ENCODE results near the gene HSD17B11. TPM values are rescaled to one million over a fixed set of nuclear protein-coding genes. Genes with fewer than 3 reads are reported as not detected.

The HSD17B11 gene

DNA sequence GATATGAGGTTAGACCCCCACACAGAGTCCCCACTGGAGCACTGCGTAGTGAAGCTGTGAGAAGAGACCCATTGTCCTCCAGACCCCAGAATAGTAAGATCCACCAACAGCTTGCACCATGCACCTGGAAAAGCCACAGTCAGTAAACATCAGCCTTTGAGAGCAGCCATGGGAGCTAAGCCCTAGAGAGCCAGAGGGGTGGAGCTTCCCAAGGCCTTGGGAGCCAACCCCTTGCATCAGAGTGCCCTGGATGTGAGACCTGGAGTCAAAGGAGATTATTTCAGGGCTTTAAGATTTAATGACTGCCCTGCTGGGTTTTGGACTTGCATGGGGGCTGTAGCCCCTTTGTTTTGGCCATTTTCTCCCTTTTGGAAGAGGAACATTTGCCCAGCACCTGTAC is 104.0 kb downstream of the HSD17B11 start:
- no peaks in the 10 kb centered on the region for H3K27me3 ChIP-seq (ENCODE audit: control insufficient read depth in 1 of 2, insufficient read depth in 1 of 2, low read length in 2 of 2)
- no peak overlapping the region for H2BK120ac ChIP-seq (ENCODE audit: low read depth, low read length)
- no peak overlapping the region for H3K27ac ChIP-seq (ENCODE audit: low read length, poor library complexity, severe bottlenecking)
- H3K4me2 ChIP-seq (ENCODE audit: low read length, poor library complexity, severe bottlenecking) = no peak overlapping the region
- no peak overlapping the region for H3K4ac ChIP-seq (ENCODE audit: low read depth in 1 of 2, low read length in 2 of 2)
- H2AK5ac ChIP-seq (ENCODE audit: low read length, severe bottlenecking) = no peak overlapping the region
- H3K23ac ChIP-seq (ENCODE audit: low read length in 2 of 2) = no peak overlapping the region
- H2BK5ac ChIP-seq (ENCODE audit: low read depth, low read length, poor library complexity, severe bottlenecking) = no peak overlapping the region
- peaks cover 12% of the 10 kb centered on the region for H3K9me3 ChIP-seq (ENCODE audit: control insufficient read depth, low read length)
- no peak overlapping the region for H4K8ac ChIP-seq (ENCODE audit: low read length)
- no peak overlapping the region for H3K9ac ChIP-seq (ENCODE audit: low read length)
- H3K14ac ChIP-seq (ENCODE audit: low read length in 2 of 2) = no peak overlapping the region
- H3K4me1 ChIP-seq (ENCODE audit: control insufficient read depth, insufficient read depth, low read depth, low read length) = no peaks in the 10 kb centered on the region
- no peak for DNase-seq
- H4K91ac ChIP-seq (ENCODE audit: low read length) = no peak overlapping the region
- no peak overlapping the region for H3K4me3 ChIP-seq (ENCODE audit: insufficient read depth in 1 of 2, low read depth in 1 of 2, low read length in 2 of 2)
- no peaks in the 10 kb centered on the region for H3K36me3 ChIP-seq (ENCODE audit: control insufficient read depth in 1 of 2, insufficient read depth in 2 of 2, low read depth in 1 of 2, low read length in 2 of 2)
- H2BK15ac ChIP-seq (ENCODE audit: low read depth, poor library complexity, severe bottlenecking) = no peak overlapping the region
- H3K18ac ChIP-seq (ENCODE audit: low read depth in 1 of 2, low read length in 2 of 2) = no peak overlapping the region
- WGBS = 93% methylated on average over 1 of the region's 1 CpG
- H2BK12ac ChIP-seq (ENCODE audit: low read length in 2 of 2) = no peak overlapping the region
- H2AFZ ChIP-seq (ENCODE audit: low read depth, low read length) = no peak overlapping the region
- H3K79me1 ChIP-seq (replicated peaks; ENCODE audit: low read length, poor library complexity, severe bottlenecking) = no peaks in the 10 kb centered on the region

Small RNA genes within 50 kb of the gene (small RNA-seq; reads per million reads assigned to genes)
- gene MIR5705 (ENCODE audit: low read depth) (not detected), gene RN7SL681P (ENCODE audit: low read depth) (not detected)
